ENCODE results near the gene MEI4. TPM values are rescaled to one million over a fixed set of nuclear protein-coding genes. Genes with fewer than 3 reads are reported as not detected.

The MEI4 gene
- total and polyA plus RNA-seq, 4 donors, result not detected

- Histone ChIP-seq H3K27me3 (ENCODE audit: control insufficient read depth in 3 of 3, insufficient read depth in 3 of 3, low read length in 2 of 3) (no peaks in the 10 kb centered on the region), H3K4me1 (ENCODE audit: control insufficient read depth in 5 of 5, insufficient read depth in 5 of 5, low read length in 5 of 5) (no peaks in the 10 kb centered on the region), H3K4me3 (no peak overlapping the region), H3K9me3 (ENCODE audit: control insufficient read depth in 4 of 4, insufficient read depth in 3 of 4, low read length in 3 of 4) (no peaks in the 10 kb centered on the region), H3K27ac (ENCODE audit: low read depth in 1 of 2, low read length in 1 of 2) (no peak overlapping the region), H3K36me3 (ENCODE audit: control insufficient read depth in 4 of 4, insufficient read depth in 4 of 4, low read length in 4 of 4) (no peaks in the 10 kb centered on the region), H3K9ac (ENCODE audit: insufficient read depth in 1 of 2, low read length in 2 of 2) (no peak overlapping the region)
- WGBS, 2 donors, result 64 to 76% methylated on average over 1 of the region's 1 CpG
- no peak for TF ChIP-seq CTCF (IDR thresholded peaks at IDR 0.05; ENCODE audit: control extremely low read depth, extremely low read depth)
- ATAC-seq (ENCODE audit: insufficient read depth, low FRiP score) (no peak), DNase-seq (no peak)
Measured at GRCh38 chr6:77812304-77812703, 159.5 kb downstream of the MEI4 start.

- no peaks in the 10 kb centered on the region for H3K4me1 ChIP-seq (ENCODE audit: control insufficient read depth in 5 of 5, insufficient read depth in 5 of 5, low read length in 5 of 5)
- no peak for TF ChIP-seq CTCF (IDR thresholded peaks at IDR 0.05; ENCODE audit: control extremely low read depth, extremely low read depth)
- H3K36me3 ChIP-seq (ENCODE audit: control insufficient read depth in 4 of 4, insufficient read depth in 4 of 4, low read length in 4 of 4), result no peaks in the 10 kb centered on the region
- H3K27me3 ChIP-seq (ENCODE audit: control insufficient read depth in 3 of 3, insufficient read depth in 3 of 3, low read length in 2 of 3), result no peaks in the 10 kb centered on the region
- 86 to 88% methylated on average over 1 of the region's 1 CpG for WGBS, 2 donors
- no peak for ATAC-seq (ENCODE audit: insufficient read depth, low FRiP score)
- DNase-seq, result no peak
- no peak overlapping the region for H3K27ac ChIP-seq (ENCODE audit: low read depth in 1 of 2, low read length in 1 of 2)
- H3K4me3 ChIP-seq, result no peak overlapping the region
- H3K9me3 ChIP-seq (ENCODE audit: control insufficient read depth in 4 of 4, insufficient read depth in 3 of 4, low read length in 3 of 4), result no peaks in the 10 kb centered on the region
- H3K9ac ChIP-seq (ENCODE audit: insufficient read depth in 1 of 2, low read length in 2 of 2), result no peak overlapping the region
Measured at GRCh38 chr6:77813090-77813489, 160.3 kb downstream of the MEI4 start.

- Histone ChIP-seq H3K4me1 (ENCODE audit: control insufficient read depth in 5 of 5, insufficient read depth in 5 of 5, low read length in 5 of 5) (no peaks in the 10 kb centered on the region), H3K27ac (ENCODE audit: low read depth in 1 of 2, low read length in 1 of 2) (no peak overlapping the region), H3K9me3 (ENCODE audit: control insufficient read depth in 4 of 4, insufficient read depth in 3 of 4, low read length in 3 of 4) (no peaks in the 10 kb centered on the region), H3K36me3 (ENCODE audit: control insufficient read depth in 4 of 4, insufficient read depth in 4 of 4, low read length in 4 of 4) (no peaks in the 10 kb centered on the region), H3K27me3 (ENCODE audit: control insufficient read depth in 3 of 3, insufficient read depth in 3 of 3, low read length in 2 of 3) (no peaks in the 10 kb centered on the region), H3K9ac (ENCODE audit: insufficient read depth in 1 of 2, low read length in 2 of 2) (no peak overlapping the region), H3K4me3 (no peak overlapping the region)
- no peak for TF ChIP-seq CTCF (IDR thresholded peaks at IDR 0.05; ENCODE audit: control extremely low read depth, extremely low read depth)
- 89 to 91% methylated on average over 1 of the region's 1 CpG for WGBS, 2 donors
- ATAC-seq (ENCODE audit: insufficient read depth, low FRiP score), result no peak
- no peak for DNase-seq
Measured at GRCh38 chr6:77814119-77814518, 161.3 kb downstream of the MEI4 start.

- no peaks in the 10 kb centered on the region for H3K36me3 ChIP-seq (ENCODE audit: control insufficient read depth in 4 of 4, insufficient read depth in 4 of 4, low read length in 4 of 4)
- H3K27me3 ChIP-seq (ENCODE audit: control insufficient read depth in 3 of 3, insufficient read depth in 3 of 3, low read length in 2 of 3), result no peaks in the 10 kb centered on the region
- H3K9ac ChIP-seq (ENCODE audit: insufficient read depth in 1 of 2, low read length in 2 of 2), result no peak overlapping the region
- TF ChIP-seq CTCF (IDR thresholded peaks at IDR 0.05; ENCODE audit: control extremely low read depth, extremely low read depth), result no peak
- ATAC-seq (ENCODE audit: insufficient read depth, low FRiP score), result no peak
- H3K4me3 ChIP-seq, result no peak overlapping the region
- no peak for DNase-seq
- H3K27ac ChIP-seq (ENCODE audit: low read depth in 1 of 2, low read length in 1 of 2), result no peak overlapping the region
- no peaks in the 10 kb centered on the region for H3K9me3 ChIP-seq (ENCODE audit: control insufficient read depth in 4 of 4, insufficient read depth in 3 of 4, low read length in 3 of 4)
- H3K4me1 ChIP-seq (ENCODE audit: control insufficient read depth in 5 of 5, insufficient read depth in 5 of 5, low read length in 5 of 5), result no peaks in the 10 kb centered on the region
Measured at GRCh38 chr6:77815531-77815930, 162.7 kb downstream of the MEI4 start.

Data from lung (tissue), 12 donors.